ENCODE data around the gene PRRG1.

- TF ChIP-seq, protein P1, sequence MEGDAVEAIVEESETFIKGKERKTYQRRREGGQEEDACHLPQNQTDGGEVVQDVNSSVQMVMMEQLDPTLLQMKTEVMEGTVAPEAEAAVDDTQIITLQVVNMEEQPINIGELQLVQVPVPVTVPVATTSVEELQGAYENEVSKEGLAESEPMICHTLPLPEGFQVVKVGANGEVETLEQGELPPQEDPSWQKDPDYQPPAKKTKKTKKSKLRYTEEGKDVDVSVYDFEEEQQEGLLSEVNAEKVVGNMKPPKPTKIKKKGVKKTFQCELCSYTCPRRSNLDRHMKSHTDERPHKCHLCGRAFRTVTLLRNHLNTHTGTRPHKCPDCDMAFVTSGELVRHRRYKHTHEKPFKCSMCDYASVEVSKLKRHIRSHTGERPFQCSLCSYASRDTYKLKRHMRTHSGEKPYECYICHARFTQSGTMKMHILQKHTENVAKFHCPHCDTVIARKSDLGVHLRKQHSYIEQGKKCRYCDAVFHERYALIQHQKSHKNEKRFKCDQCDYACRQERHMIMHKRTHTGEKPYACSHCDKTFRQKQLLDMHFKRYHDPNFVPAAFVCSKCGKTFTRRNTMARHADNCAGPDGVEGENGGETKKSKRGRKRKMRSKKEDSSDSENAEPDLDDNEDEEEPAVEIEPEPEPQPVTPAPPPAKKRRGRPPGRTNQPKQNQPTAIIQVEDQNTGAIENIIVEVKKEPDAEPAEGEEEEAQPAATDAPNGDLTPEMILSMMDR (conservative IDR thresholded peaks at IDR 0.05; ENCODE audit: low read length), result no peak
- no peak for TF ChIP-seq EZH2phosphoT487 (IDR thresholded peaks at IDR 0.05; ENCODE audit: borderline replicate concordance, low read depth, low read length)
Measured at GRCh38 chrX:37470711-37471110, 121.5 kb downstream of the PRRG1 start.
